ENCODE measurements around the gene KIF3B.
"Not testable (repeated sequence)": the region's sequence is repeated elsewhere in the genome, so short reads cannot be mapped to it uniquely, and the experiment has no call there.

Gene KIF3B

GRCh38 chr20:32236819-32237218 lies 40.6 kb upstream of the KIF3B start:
- H3K9ac ChIP-seq (ENCODE audit: low read length): no peak overlapping the region

GRCh38 chr20:32237419-32237818 lies 40.0 kb upstream of the KIF3B start:
- H3K4me1 ChIP-seq (ENCODE audit: control insufficient read depth, insufficient read depth, low read length): peaks cover 32% of the 10 kb centered on the region
- no peaks in the 10 kb centered on the region for H3K9me3 ChIP-seq (ENCODE audit: control insufficient read depth, low read length)
- no peaks in the 10 kb centered on the region for H3K27me3 ChIP-seq (ENCODE audit: control insufficient read depth, insufficient read depth, low read length)
- no peak overlapping the region for H3K9ac ChIP-seq (ENCODE audit: low read length)
- peaks cover 12% of the 10 kb centered on the region for H3K36me3 ChIP-seq (ENCODE audit: control insufficient read depth, insufficient read depth, low read length)
- H3K4me3 ChIP-seq (ENCODE audit: low read length): no peak overlapping the region

More at GRCh38 chr20:32236819-32237218, 40.6 kb upstream of the KIF3B start:
- Histone ChIP-seq H3K27me3 (ENCODE audit: control insufficient read depth, insufficient read depth, low read length) (no peaks in the 10 kb centered on the region), H3K9me3 (ENCODE audit: control insufficient read depth, low read length) (no peaks in the 10 kb centered on the region), H3K36me3 (ENCODE audit: control insufficient read depth, insufficient read depth, low read length) (peaks cover 14% of the 10 kb centered on the region), H3K4me1 (ENCODE audit: control insufficient read depth, insufficient read depth, low read length) (peaks cover 37% of the 10 kb centered on the region), H3K4me3 (ENCODE audit: low read length) (no peak overlapping the region)

- Histone ChIP-seq H3K4me3 (ENCODE audit: low read length) (no peak overlapping the region), H3K27me3 (ENCODE audit: control insufficient read depth, insufficient read depth, low read length) (no peaks in the 10 kb centered on the region)
These were observed 38.7 kb upstream of the KIF3B start for GRCh38 chr20:32238483-32239425.

GRCh38 chr20:32240205-32240604 lies 37.2 kb upstream of the KIF3B start:
- Histone ChIP-seq H3K4me1 (ENCODE audit: control insufficient read depth, insufficient read depth, low read length) (peaks cover 19% of the 10 kb centered on the region), H3K27me3 (ENCODE audit: control insufficient read depth, insufficient read depth, low read length) (no peaks in the 10 kb centered on the region), H3K4me3 (ENCODE audit: low read length) (no peak overlapping the region), H3K9ac (ENCODE audit: low read length) (no peak overlapping the region), H3K9me3 (ENCODE audit: control insufficient read depth, low read length) (no peaks in the 10 kb centered on the region), H3K36me3 (ENCODE audit: control insufficient read depth, insufficient read depth, low read length) (no peaks in the 10 kb centered on the region)

More at GRCh38 chr20:32238483-32239425, 38.7 kb upstream of the KIF3B start:
- H3K9me3 ChIP-seq (ENCODE audit: control insufficient read depth, low read length): no peaks in the 10 kb centered on the region
- peaks cover 20% of the 10 kb centered on the region for H3K4me1 ChIP-seq (ENCODE audit: control insufficient read depth, insufficient read depth, low read length)
- H3K9ac ChIP-seq (ENCODE audit: low read length): no peak overlapping the region
- peaks cover 5% of the 10 kb centered on the region for H3K36me3 ChIP-seq (ENCODE audit: control insufficient read depth, insufficient read depth, low read length)

- Histone ChIP-seq H3K9me3 (ENCODE audit: control insufficient read depth, low read length) (no peaks in the 10 kb centered on the region), H3K9ac (ENCODE audit: low read length) (no peak overlapping the region)
These were observed 35.6 kb upstream of the KIF3B start for GRCh38 chr20:32241807-32242206.

GRCh38 chr20:32244150-32244823 lies 33.2 kb upstream of the KIF3B start:
- Histone ChIP-seq H3K36me3 (ENCODE audit: control insufficient read depth, insufficient read depth, low read length) (no peaks in the 10 kb centered on the region), H3K9ac (ENCODE audit: low read length) (no peak overlapping the region), H3K4me1 (ENCODE audit: control insufficient read depth, insufficient read depth, low read length) (no peaks in the 10 kb centered on the region), H3K4me3 (ENCODE audit: low read length) (no peak overlapping the region), H3K9me3 (ENCODE audit: control insufficient read depth, low read length) (no peaks in the 10 kb centered on the region), H3K27me3 (ENCODE audit: control insufficient read depth, insufficient read depth, low read length) (no peaks in the 10 kb centered on the region)

More at GRCh38 chr20:32241807-32242206, 35.6 kb upstream of the KIF3B start:
- H3K36me3 ChIP-seq (ENCODE audit: control insufficient read depth, insufficient read depth, low read length): no peaks in the 10 kb centered on the region
- no peak overlapping the region for H3K4me3 ChIP-seq (ENCODE audit: low read length)
- H3K4me1 ChIP-seq (ENCODE audit: control insufficient read depth, insufficient read depth, low read length): peaks cover 3% of the 10 kb centered on the region
- no peaks in the 10 kb centered on the region for H3K27me3 ChIP-seq (ENCODE audit: control insufficient read depth, insufficient read depth, low read length)

GRCh38 chr20:32244959-32245358 lies 32.5 kb upstream of the KIF3B start:
- Histone ChIP-seq H3K4me3 (ENCODE audit: low read length) (no peak overlapping the region), H3K36me3 (ENCODE audit: control insufficient read depth, insufficient read depth, low read length) (no peaks in the 10 kb centered on the region), H3K4me1 (ENCODE audit: control insufficient read depth, insufficient read depth, low read length) (no peaks in the 10 kb centered on the region), H3K9ac (ENCODE audit: low read length) (no peak overlapping the region), H3K27me3 (ENCODE audit: control insufficient read depth, insufficient read depth, low read length) (no peaks in the 10 kb centered on the region), H3K9me3 (ENCODE audit: control insufficient read depth, low read length) (no peaks in the 10 kb centered on the region)

- H3K9ac ChIP-seq (ENCODE audit: low read length); H3K9me3 ChIP-seq (ENCODE audit: control insufficient read depth, low read length); H3K27me3 ChIP-seq (ENCODE audit: control insufficient read depth, insufficient read depth, low read length); H3K4me3 ChIP-seq (ENCODE audit: low read length); H3K4me1 ChIP-seq (ENCODE audit: control insufficient read depth, insufficient read depth, low read length); H3K36me3 ChIP-seq (ENCODE audit: control insufficient read depth, insufficient read depth, low read length): not testable (repeated sequence)
These were observed 31.2 kb upstream of the KIF3B start for GRCh38 chr20:32246208-32246607.

- Histone ChIP-seq H3K27me3 (ENCODE audit: control insufficient read depth, insufficient read depth, low read length) (no peaks in the 10 kb centered on the region), H3K4me3 (ENCODE audit: low read length) (no peak overlapping the region), H3K4me1 (ENCODE audit: control insufficient read depth, insufficient read depth, low read length) (no peaks in the 10 kb centered on the region), H3K9me3 (ENCODE audit: control insufficient read depth, low read length) (no peaks in the 10 kb centered on the region), H3K9ac (ENCODE audit: low read length) (no peak overlapping the region), H3K36me3 (ENCODE audit: control insufficient read depth, insufficient read depth, low read length) (no peaks in the 10 kb centered on the region)
These were observed 29.4 kb upstream of the KIF3B start for GRCh38 chr20:32248043-32248442.

- Histone ChIP-seq H3K36me3 (ENCODE audit: control insufficient read depth, insufficient read depth, low read length) (no peaks in the 10 kb centered on the region), H3K9ac (ENCODE audit: low read length) (no peak overlapping the region), H3K27me3 (ENCODE audit: control insufficient read depth, insufficient read depth, low read length) (no peaks in the 10 kb centered on the region), H3K4me1 (ENCODE audit: control insufficient read depth, insufficient read depth, low read length) (no peaks in the 10 kb centered on the region), H3K4me3 (ENCODE audit: low read length) (no peak overlapping the region), H3K9me3 (ENCODE audit: control insufficient read depth, low read length) (no peaks in the 10 kb centered on the region)
These were observed 28.3 kb upstream of the KIF3B start for GRCh38 chr20:32249030-32249738.

GRCh38 chr20:32251470-32251869 lies 26.0 kb upstream of the KIF3B start:
- H3K9ac ChIP-seq (ENCODE audit: low read length): no peak overlapping the region
- no peaks in the 10 kb centered on the region for H3K36me3 ChIP-seq (ENCODE audit: control insufficient read depth, insufficient read depth, low read length)
- H3K4me3 ChIP-seq (ENCODE audit: low read length): no peak overlapping the region
- H3K9me3 ChIP-seq (ENCODE audit: control insufficient read depth, low read length): no peaks in the 10 kb centered on the region
- H3K27me3 ChIP-seq (ENCODE audit: control insufficient read depth, insufficient read depth, low read length): no peaks in the 10 kb centered on the region
- H3K4me1 ChIP-seq (ENCODE audit: control insufficient read depth, insufficient read depth, low read length): peaks cover 15% of the 10 kb centered on the region

- Histone ChIP-seq H3K9ac (ENCODE audit: low read length) (no peak overlapping the region), H3K27me3 (ENCODE audit: control insufficient read depth, insufficient read depth, low read length) (no peaks in the 10 kb centered on the region), H3K4me1 (ENCODE audit: control insufficient read depth, insufficient read depth, low read length) (peaks cover 21% of the 10 kb centered on the region), H3K4me3 (ENCODE audit: low read length) (no peak overlapping the region), H3K36me3 (ENCODE audit: control insufficient read depth, insufficient read depth, low read length) (no peaks in the 10 kb centered on the region), H3K9me3 (ENCODE audit: control insufficient read depth, low read length) (no peaks in the 10 kb centered on the region)
These were observed 25.3 kb upstream of the KIF3B start for GRCh38 chr20:32252189-32252588.

Measured in mucosa of stomach (tissue), 1 donor.